HG03066 (cell line): ENCODE data around the gene EFCC1.

ENCODE experiments used
- ATAC-seq: cut with Tn5 transposase; IDR thresholded peaks from one replicate; pipeline ENCODE4 v1.9.1; 2021; ENCODE audit warnings: low read depth; ENCODE audit not compliant: unreplicated experiment

Gene EFCC1

GRCh38 chr3:129014148-129014547, 13.0 kb downstream of the EFCC1 start:
- ATAC-seq: no peak

- no peak for ATAC-seq
These were observed 13.8 kb downstream of the EFCC1 start for GRCh38 chr3:129014793-129015345.

- ATAC-seq: no peak
These were observed 14.4 kb downstream of the EFCC1 start for GRCh38 chr3:129015388-129016105.

DNA sequence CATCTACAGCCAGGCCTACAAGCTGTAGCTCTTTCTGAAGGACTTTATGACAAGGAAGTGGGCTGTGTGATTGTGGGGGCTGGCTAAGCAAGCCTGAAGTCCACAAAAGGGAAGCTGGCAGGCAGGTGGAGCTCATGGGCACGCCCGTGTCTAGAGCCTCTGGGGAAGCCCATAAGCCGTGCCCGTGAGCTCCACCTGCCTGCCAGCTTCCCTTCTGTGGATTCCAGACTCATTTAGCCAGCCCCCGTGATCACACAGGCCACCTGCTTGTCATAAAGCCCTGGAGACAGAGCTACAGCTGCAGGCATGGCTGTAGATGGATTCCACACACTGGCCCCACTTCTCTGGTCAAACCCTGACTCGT, 15.2 kb downstream of the EFCC1 start:
- ATAC-seq: no peak

GRCh38 chr3:129016720-129017483, 15.8 kb downstream of the EFCC1 start:
- ATAC-seq: no peak

DNA sequence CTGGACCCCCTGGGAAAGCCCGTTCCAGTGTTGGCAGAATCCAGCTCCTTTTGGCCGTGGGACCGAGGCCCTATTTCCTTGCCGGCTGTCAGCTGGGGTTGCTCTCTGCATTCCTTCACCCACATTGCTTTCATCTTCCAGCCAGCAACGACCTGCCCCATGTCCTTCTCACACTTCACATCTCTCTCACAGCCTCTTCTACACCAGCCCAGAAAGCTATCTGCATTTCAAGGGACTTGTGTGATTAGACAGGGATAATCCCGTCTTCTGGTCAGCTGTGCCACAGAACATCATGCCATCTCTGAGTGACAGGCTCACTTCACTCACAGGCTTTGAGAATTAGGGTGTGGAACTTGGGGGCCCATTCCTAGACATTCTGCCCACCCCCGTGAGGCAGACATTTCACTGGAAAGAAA, 16.4 kb downstream of the EFCC1 start:
- ATAC-seq: no peak

- ATAC-seq: no peak
These were observed 17.2 kb downstream of the EFCC1 start for GRCh38 chr3:129018271-129018670.

DNA sequence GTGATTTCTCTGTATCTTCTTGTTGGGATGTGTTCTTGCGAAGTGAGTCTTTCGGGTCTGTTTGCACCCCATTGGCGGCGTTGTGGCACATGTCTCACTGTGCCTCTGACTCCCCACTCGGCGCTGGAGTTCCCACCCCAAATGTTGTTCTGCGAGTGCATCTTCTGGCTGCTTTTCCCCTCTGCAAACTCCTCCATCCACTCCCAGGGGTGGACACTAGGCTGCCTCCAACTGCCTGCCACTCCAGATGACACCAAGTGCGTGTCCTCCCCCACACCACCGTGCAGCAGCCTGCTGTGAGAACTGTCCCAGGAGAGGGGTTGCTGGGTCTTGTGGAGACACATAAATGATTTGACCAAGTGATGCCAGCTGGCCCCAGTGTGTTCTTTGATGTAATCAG, 17.6 kb downstream of the EFCC1 start:
- no peak for ATAC-seq

- ATAC-seq: no peak
These were observed 18.2 kb downstream of the EFCC1 start for GRCh38 chr3:129019266-129019665.

DNA sequence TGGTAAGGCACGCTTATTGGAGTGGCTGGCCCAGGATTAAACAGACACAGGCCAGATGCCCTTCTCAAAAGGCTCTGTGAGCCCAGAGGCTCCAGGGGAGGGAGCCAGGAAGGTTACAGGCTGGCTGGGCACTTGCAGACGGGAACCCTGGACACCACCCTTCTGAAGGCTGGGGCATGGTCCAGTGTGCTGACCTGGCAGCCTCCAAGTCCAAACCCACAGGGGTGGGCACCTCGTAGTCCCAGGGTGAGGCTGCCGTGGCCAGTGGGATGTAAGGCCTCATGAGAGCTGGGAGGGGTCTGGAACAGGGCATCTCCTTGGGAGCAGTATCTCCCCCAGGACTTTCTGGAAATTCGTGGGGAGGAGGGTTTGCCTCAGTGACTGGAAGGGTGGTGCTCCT, 19.6 kb downstream of the EFCC1 start:
- ATAC-seq: no peak

DNA sequence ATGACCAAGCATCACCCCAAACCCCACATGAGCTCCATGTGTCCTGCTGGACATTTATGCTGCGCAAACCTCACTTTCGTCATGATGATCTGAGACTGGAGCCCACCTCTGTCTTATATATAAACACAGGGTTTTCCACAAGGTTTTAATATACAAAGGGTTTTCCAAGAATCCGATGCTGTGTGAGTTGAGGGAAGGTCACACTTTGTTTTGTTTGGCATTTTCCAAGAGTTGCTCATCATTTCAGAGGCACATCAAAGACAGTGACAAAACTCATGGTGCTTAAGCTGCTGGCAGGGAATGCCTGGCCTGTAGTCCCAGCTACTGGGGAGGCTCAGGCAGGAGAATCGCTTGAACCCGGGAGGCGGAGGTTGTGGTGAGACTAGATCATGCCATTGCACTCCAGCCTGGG, 20.0 kb downstream of the EFCC1 start:
- no peak for ATAC-seq

DNA sequence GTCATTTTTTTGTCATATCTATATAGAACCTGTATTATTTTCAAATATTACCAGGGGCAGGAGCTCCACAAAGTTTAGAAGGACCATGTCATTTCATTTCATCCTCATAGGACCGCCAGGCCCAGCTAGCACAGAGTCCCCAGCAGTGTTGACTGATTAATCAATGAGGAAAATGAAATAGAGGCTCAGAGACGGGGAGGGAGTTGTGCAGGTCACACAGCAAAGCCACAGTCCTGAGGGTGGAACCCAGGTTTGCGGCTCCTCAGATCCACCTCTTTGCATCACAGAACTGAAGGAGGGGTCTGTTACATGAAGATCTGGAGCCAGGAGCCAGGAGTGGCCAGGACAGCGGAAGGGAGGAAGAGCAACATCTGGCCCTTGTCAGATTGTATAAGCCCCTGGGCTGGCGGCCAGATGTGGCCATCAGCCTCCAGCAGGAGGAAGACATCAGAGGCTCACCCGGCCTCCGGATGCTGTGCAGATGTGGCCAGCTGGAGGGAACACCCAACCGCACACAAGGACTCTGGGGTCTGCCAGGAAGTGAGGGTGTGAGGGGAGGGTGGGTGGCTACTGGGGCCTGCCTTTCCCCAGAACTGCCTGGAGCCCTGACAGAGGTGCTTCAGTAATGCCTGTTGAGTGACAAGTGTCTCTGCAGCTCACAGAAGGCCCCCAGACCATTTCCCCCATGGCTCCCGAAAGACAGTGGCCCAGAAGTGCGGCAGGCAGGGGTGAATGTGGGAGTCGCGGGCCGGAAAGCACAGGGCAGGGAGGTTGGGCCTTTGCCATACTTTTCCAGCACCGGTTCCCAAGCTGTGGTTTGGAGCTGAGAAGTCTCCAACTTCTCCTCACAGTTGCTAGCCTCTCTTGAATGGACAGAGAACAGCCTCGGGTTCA, 21.3 kb downstream of the EFCC1 start:
- no peak for ATAC-seq

- no peak for ATAC-seq
These were observed 21.9 kb downstream of the EFCC1 start for GRCh38 chr3:129023008-129023358.

DNA sequence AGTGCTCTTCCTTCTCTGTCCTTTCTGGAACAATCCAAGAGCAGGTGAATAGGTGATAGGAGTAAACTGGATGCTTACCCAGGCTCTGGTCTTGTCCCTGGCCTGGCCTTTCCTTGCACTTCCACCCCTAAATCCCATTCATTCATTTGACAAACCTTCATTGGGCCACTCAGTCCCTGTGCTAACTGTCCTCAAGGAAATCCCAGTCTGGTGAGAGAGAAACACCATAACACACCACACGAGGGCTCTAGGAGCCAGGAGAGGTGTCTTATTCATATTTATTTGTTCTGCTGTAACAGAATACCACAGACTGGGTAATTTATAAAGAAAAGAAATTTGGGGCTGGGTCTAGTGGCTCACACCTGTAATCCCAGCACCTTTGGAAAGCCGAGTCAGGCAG, 22.8 kb downstream of the EFCC1 start:
- ATAC-seq: no peak

DNA sequence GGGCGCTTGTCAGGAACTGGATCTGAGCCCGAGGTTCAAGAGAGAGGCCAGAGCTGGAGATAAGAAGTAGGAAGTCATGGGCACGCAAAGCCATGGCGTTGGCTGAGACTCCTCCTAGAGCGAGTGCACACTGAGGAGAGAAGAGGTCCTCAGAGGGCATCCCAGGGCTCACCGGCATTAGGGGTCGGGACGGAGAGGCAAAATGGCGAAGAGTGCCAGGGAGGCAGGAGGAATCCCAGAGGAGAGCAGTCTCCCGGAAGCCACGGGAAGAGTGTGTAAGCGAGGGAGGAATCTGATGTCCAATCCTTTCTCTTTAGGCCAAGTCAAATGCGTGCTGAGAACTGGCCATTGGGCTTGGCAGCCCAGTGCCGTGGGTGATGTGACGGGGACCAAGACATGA, 24.0 kb downstream of the EFCC1 start:
- ATAC-seq: no peak

GRCh38 chr3:129025691-129026435, 24.8 kb downstream of the EFCC1 start:
- ATAC-seq: no peak

DNA sequence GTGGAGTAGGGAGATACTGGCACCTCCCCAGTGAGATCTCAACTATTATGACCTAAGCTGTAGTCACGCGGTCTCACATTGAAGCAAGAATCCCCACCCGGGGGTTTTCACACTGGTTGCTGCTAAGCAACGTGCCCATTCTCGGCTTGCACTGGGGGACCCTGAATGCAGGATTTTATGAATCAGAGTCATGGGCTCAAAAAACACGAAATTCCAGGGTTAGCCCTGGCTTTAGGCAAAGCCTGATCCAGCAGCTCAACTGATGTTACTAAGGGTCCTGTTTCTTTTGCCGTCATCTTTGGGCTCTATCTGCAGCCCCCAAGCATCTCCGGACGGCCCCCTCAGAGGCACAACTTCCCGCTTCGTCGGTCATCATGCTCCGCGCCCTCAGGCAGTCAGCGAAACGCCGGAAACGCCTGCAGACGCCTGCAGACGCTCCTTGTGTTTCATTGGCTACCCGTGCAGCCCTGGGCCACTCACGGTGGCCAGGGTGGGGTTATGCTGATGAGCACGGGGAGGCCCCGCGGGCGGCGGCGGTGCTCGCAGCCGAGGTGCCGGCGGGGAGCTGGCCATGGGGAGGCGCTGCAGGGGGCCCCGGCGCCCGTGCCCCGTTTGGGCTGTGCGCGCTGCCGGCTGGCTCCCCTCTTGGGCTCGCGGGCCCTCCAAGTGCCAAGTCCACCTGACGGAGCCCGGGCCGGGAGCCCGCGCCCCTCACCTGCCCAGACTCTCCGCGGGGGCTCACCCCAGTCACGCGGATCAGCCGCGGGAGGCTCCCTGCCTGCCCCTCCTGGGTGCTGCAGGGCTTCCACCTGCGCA, 25.8 kb downstream of the EFCC1 start:
- peak; percentile 98 for ATAC-seq

DNA sequence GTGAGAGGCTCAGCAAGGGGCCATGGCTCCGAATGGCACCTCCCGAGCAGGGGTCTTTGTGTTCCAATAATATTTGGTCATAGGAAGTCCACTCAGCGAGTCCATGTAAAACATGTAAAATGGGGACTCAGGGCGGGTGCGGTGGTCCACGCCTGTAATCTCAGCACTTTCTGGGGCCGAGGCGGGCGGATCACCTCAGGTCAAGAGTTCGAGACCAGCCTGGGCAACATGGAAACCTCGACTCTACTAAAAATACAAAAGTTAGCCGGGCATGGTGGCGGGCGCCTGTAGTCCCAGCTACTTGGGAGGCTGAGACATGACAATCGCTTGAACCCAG, 26.4 kb downstream of the EFCC1 start:
- no peak for ATAC-seq

- no peak for ATAC-seq
These were observed 27.8 kb downstream of the EFCC1 start for GRCh38 chr3:129028866-129029265.

DNA sequence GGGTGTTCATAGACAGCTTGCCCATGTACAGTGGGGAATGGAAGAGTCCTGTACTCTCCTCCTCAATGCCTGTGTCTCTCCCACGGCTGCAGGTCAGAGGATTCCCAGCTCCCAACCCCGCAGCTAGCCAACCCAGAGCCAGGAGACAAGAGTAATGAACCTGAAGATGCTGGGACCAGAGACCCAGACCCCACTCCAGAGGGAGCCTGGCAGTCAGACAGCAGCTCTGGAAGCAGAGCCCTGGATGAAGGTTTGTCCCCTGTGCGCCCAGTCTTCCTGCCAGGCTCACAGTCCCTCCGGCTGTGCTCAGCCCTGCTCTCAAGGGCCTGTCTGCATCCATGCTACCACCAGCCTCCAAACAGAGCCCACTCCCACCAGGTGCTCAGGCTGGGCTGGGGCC, 29.5 kb downstream of the EFCC1 start:
- no peak for ATAC-seq
